Stimulated activated naive CD8-positive, alpha-beta T cell treated with anti-CD3 and anti-CD28 coated beads, Interleukin-15, amount 100 ng/mL, for 72 hours (primary cell): Measurements from ENCODE around the gene OSTM1.

Experiments used
- ATAC-seq: fragments of 150-1000 bp; cut with Tn5 transposase; 2 replicates; pipeline ENCODE4 v1.10.0; 2021; ENCODE audit warnings: mild to moderate bottlenecking, moderate library complexity
- DNase-seq, 2 donors: peaks; one replicate each; pipeline ENCODE4 v3.0.0; 2021 to 2022
- H3K27ac Mint-ChIP-seq, 2 donors: one replicate each; pipeline ENCODE4 v1.8.0; 2022; ENCODE audit warnings: mild to moderate bottlenecking in 2 of 2, mixed read lengths in 2 of 2, moderate library complexity in 2 of 2
- H3K27me3 Mint-ChIP-seq: one replicate; pipeline ENCODE4 v1.8.0; 2022; ENCODE audit warnings: mixed read lengths
- H3K4me1 Mint-ChIP-seq: one replicate; pipeline ENCODE4 v1.8.0; 2022; ENCODE audit warnings: mild to moderate bottlenecking, mixed read lengths
- H3K4me3 Mint-ChIP-seq, 2 donors: one replicate each; pipeline ENCODE4 v1.8.0; 2022; ENCODE audit warnings: mild to moderate bottlenecking in 2 of 2, mixed read lengths in 2 of 2, moderate library complexity in 1 of 2
- H3K9me3 Mint-ChIP-seq, 2 donors: one replicate each; pipeline ENCODE4 v1.8.0; 2022; ENCODE audit warnings: mixed read lengths in 2 of 2

The OSTM1 gene, protein sequence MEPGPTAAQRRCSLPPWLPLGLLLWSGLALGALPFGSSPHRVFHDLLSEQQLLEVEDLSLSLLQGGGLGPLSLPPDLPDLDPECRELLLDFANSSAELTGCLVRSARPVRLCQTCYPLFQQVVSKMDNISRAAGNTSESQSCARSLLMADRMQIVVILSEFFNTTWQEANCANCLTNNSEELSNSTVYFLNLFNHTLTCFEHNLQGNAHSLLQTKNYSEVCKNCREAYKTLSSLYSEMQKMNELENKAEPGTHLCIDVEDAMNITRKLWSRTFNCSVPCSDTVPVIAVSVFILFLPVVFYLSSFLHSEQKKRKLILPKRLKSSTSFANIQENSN

DNA sequence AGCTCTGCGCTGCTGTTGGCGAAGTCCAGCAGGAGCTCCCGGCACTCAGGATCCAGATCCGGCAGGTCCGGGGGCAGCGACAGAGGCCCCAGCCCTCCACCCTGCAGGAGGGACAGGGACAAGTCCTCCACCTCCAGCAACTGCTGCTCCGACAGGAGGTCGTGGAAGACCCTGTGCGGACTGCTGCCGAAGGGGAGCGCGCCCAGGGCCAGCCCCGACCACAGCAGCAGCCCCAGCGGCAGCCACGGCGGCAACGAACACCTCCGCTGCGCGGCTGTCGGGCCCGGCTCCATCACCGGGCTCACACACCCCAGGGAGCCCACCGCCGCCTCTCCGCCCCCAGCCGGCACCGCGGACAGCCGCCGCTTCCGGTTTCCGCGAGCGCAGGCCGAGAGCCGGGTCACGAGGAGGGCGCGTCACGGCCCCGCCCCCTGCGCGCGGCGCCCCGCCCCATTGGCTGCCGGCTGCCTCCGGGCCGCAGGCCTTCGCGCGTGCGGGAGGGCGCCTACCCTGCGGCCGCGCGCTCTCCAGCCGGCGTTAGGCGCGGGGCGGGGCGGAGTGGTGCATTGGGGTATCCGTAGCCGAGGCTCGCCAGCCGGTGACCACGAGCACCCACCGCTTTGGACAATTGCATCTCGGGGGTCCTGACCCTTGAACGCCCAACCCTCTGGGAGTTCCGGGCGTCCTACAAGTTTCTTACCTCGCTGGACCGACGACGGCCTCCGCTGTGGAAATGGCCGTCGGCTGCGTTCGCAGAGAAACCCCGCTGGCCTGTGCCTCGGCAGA is at the start of gene OSTM1:
Gene OSTM1 (minus strand): TSS at position 383 of the 786 bp plus-strand sequence. CDS start 90 bp downstream, at position 293.
- ATAC-seq = peak; percentile 98
- H3K9me3 Mint-ChIP-seq = no peaks in the 10 kb centered on the region
- H3K27me3 Mint-ChIP-seq = peaks cover 15% of the 10 kb centered on the region
- DNase-seq = peak; percentile 92 to 96
- peak within 1 kb of the TSS; percentile 88 to 89 for H3K27ac Mint-ChIP-seq
- peak within 1 kb of the TSS; percentile 86 to 91 for H3K4me3 Mint-ChIP-seq
- peaks cover 27% of the 10 kb centered on the region for H3K4me1 Mint-ChIP-seq

DNA sequence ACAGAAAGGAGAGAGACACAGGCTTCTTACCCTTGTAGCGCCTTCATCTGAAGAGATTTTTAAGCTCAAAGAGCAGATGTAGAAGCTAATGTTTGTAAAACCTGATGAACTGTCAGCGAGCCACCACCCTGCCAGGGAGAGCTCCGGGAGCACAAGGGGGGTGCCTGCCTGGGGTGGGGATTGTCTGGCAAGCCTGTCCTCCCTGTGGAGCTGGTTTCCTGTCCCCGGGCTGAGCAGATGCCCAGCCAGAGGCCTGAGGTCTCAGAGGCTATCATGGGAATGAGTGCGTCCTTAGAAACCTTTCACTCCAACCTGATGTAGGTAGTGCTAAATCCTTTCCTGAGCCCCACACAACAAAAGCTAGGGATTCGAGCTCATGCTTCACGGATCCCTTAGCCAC is 49.4 kb upstream of the OSTM1 start:
- Mint-ChIP-seq H3K4me1 (peaks cover 27% of the 10 kb centered on the region), H3K9me3 (no peaks in the 10 kb centered on the region), H3K27ac (no peak overlapping the region), H3K27me3 (peaks cover 95% of the 10 kb centered on the region), H3K4me3 (no peak overlapping the region)
- ATAC-seq = no peak
- no peak for DNase-seq

DNA sequence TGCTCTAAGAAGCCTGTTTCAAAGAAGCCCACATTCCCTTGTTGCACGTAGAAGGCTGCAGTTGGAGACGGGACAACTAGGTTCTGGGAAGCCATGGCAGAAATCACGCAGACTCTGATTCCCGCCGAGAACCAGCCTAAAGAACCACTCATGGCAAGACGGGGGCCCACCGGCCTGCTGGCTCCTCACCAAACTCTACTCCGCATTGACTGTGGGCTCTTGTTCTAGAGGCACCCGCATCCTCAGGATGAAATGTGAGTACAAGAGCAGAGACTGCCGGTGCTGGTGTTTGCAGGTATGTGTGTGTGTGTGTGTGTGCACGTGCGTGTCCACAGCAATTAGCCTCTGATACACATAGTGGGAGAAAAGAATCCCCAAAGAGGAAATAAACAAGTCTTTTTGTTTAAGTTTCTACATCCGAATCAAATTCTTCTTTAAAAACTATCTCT is 49.0 kb upstream of the OSTM1 start:
- no peak for DNase-seq
- Mint-ChIP-seq H3K4me1 (peaks cover 31% of the 10 kb centered on the region), H3K27ac (no peak overlapping the region), H3K4me3 (no peak overlapping the region), H3K9me3 (no peaks in the 10 kb centered on the region), H3K27me3 (peaks cover 95% of the 10 kb centered on the region)
- no peak for ATAC-seq

DNA sequence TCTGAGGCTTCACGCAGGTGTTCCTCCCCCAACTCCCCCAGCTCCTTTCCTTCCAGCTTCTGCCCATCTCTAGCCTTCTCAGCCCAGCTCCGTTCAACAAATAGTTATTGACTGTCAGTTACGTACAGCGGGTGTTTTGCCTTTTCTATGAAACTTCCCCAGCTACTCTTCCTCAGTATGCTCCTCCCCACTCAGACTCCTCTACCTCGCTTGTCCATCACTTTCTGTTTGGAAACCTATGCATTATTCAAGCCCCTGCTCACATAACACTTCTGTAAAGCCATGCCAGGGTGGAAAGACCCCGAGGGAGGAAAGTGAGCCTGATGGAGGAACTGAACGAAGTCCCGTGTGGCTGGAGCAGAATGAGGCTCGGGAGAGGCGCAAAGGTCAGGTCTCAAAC is 47.1 kb upstream of the OSTM1 start:
- peaks cover 42% of the 10 kb centered on the region for H3K4me1 Mint-ChIP-seq
- DNase-seq (no peak), ATAC-seq (no peak)
- no peak overlapping the region for H3K4me3 Mint-ChIP-seq
- H3K27me3 Mint-ChIP-seq = peaks cover 95% of the 10 kb centered on the region
- no peak overlapping the region for H3K27ac Mint-ChIP-seq
- no peaks in the 10 kb centered on the region for H3K9me3 Mint-ChIP-seq

DNA sequence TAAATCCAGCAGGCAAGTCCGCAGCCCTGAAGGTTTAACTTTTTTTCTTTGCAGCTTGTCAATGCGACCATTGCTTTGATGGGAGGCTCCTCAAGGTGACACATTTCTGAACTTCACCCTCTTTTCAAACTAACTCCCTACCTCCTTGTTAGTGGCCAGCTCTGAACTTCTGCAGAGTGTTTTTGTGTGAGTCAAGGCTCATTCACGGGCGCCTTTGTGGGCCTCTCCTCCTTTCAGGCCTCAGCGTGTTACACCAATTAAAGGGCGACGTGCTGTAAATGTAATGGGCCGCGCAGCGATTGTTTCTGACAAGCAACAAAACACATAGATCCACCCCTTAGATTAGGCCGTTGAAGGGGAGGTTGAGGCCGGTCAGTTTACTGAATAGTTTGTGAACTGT is 45.8 kb upstream of the OSTM1 start:
- no peak for ATAC-seq
- Mint-ChIP-seq H3K4me1 (peaks cover 55% of the 10 kb centered on the region), H3K27ac (no peak overlapping the region), H3K27me3 (peaks cover 95% of the 10 kb centered on the region), H3K9me3 (no peaks in the 10 kb centered on the region), H3K4me3 (no peak overlapping the region)
- DNase-seq = no peak

DNA sequence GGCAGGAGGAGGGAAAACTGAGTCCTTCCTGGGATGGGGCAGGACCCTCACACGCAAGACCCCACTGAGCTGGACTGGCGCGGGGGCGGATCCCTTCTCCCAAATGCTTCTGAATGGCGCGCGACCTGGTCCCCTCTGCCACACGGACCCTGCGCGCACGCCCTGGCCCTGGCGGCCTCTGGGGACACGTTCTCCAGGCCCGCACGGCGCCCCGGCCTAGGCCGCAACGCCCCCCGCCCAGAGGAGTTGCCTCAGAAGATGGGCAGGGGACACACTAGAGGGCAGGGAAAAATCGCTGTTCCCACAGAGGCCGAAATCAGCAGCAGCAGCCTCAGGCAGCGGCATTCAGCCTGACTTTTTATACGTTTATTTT is 45.2 kb upstream of the OSTM1 start:
- DNase-seq (no peak), ATAC-seq (no peak)
- peaks cover 61% of the 10 kb centered on the region for H3K4me1 Mint-ChIP-seq
- H3K27ac Mint-ChIP-seq = no peak overlapping the region
- no peaks in the 10 kb centered on the region for H3K9me3 Mint-ChIP-seq
- peaks cover 95% of the 10 kb centered on the region for H3K27me3 Mint-ChIP-seq
- peak overlapping the region; percentile 86 to 93 for H3K4me3 Mint-ChIP-seq

DNA sequence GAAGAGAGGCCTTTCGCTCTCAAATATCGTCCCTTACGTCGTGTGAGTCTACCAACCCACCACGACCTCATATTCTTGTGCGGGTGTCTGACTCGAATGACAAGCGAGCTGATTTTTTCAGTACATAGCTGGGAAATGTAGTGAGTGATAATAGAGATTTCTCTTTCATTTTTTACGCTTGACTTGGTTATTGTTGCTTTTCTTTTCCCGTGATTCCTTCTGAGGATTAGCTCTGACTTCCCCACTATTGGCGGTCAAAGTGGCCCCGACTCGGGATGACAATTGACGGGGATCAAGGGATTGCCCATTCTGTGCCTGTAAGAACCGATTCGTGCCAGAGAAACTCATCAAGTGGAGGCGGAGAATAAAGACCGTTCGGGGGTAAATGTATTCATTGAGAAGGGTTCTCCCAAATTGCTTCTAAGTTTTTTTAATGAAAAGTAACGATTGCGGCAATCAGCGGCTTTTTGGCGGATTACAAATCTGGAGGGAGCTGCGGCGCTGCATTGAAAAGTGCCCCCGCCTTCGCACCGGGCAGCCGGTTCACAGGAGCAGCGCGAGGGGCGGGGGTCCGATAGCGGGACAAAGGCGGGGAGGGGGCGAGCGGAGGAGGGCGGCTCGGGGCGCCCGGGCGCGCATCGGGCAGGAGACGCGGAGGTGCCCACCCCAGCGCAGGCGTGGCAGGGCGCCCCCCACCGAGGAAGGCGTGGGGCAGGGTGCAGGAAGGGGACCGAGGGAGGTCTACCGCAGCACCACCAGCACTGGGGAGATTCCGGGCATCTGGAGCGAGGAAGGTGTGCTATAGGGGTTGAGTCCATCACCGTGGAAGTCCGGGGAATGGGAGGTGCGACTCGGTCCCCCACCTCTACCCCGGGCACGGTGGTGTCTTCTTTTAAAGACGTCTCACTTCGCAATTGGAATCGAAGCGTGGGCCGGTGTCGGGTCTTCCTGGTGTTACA is 44.5 kb upstream of the OSTM1 start:
- peaks cover 95% of the 10 kb centered on the region for H3K27me3 Mint-ChIP-seq
- H3K4me1 Mint-ChIP-seq = peaks cover 67% of the 10 kb centered on the region
- ATAC-seq (no peak), DNase-seq (peak in 1 of 2 donors; percentile 14)
- peak overlapping the region; percentile 86 to 93 for H3K4me3 Mint-ChIP-seq
- no peak overlapping the region for H3K27ac Mint-ChIP-seq
- no peaks in the 10 kb centered on the region for H3K9me3 Mint-ChIP-seq

DNA sequence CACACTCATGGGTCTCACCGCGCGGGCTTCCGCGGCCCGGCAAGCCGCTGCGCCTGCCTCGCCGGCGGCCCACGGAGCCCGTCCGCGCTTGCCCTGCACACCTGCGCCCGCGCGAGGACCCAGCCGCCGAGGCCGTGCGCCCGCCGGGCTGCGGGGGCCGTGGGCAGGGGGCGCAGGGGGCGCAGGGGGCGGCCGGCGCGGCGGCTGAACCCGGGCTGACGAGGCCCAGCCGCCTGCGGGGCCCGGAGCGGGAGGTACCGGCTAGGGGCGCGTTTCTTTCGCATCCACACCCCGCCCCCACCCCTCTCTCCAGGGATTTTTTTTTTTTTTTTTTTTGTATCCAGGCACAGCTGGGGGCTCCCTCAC is 43.8 kb upstream of the OSTM1 start:
- Mint-ChIP-seq H3K9me3 (no peaks in the 10 kb centered on the region), H3K27me3 (peaks cover 95% of the 10 kb centered on the region), H3K4me3 (peak overlapping the region; percentile 86 to 95), H3K4me1 (peaks cover 69% of the 10 kb centered on the region), H3K27ac (no peak overlapping the region)
- DNase-seq (no peak), ATAC-seq (no peak)

DNA sequence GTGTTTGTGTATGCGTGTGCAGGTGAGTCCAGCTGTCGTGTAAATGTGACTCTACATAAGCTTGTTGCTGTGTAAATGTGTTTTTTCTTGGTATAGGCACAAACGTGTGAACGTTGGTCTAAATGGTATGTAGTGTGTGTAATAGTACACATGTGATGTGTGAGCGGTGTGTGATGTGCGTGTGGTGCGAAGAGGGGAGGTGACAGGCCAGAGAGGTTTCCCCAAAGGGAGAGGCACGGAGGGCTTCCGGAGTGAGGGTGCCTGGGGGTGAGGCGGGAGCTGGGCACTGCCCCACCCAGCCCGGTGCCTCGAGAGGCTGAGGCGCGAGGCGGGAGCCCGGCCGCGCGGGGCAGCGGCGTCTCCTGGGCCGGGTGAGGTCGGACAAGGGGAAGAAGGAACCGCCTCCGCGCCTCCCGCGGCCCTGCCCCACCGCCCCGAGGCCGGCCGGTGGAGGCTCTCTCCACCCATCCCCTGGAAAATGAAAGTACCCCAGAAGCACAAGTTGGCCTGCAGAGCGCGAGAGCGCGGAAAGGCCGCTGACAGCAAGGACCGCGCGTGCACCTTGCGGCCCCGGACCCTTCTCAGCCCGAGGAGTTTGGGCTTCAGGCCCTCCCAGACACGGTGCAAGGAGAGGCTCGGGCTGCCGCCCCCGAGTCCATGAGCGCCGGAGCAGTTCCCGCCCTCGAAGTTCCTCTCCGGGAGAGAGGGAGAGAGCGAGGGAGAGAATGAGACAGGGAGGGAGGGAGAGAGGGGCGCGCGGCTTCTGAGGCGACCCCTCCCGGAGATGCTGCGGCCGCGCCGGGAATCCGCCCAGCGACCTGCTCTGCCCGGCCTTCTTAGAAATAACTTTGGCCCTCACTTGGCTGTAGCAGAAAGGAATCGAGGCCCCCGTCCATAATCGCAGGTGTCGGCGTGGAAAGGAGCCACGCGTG is 43.2 kb upstream of the OSTM1 start:
- Mint-ChIP-seq H3K4me1 (peaks cover 69% of the 10 kb centered on the region), H3K27ac (peak overlapping the region in 1 of 2 donors; percentile 81), H3K9me3 (no peaks in the 10 kb centered on the region), H3K27me3 (peaks cover 95% of the 10 kb centered on the region), H3K4me3 (peak overlapping the region; percentile 79 to 95)
- ATAC-seq (peak; percentile 62), DNase-seq (peak; percentile 41 to 44)

DNA sequence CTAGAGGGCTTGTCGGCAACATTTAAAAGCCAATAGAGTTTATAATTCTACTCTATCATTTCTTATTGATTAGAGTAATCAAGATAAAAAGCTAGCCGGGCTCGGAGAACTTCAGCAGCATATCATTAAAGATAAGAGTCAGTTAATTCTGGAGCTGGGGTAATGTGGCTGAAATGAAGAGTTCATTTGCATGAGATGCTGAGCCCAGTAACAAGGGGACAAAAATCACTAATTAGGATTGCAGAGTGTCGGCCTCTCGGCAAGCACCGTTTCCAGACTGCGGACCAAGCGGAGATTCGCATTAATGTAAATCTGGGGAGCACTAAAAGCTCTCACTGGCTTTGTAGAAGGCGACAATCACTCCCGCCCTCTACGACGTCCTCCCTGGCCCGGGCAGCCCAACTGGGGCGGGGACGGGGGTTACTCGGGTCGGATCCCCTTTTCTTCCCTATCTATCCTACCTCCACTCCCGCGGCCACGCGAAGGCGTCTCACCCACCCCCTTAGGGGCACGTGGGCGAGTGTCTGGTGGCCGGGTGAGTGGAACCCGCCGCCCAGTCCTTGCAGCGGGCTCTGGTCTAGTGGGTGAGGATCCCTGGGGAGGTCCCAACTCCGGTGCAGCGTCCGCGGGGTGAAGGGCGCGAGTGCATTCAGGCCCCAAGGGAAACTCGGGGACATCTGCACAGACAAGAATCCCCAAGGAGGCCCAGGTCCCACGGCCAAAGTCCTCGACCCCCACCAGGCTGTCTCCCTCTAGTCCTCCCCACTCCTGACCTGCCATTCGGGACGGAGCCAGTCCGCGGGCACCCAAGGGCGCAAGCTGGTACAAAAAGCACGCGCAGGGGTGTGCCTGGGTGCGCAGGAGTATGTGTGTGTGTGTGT is 42.2 kb upstream of the OSTM1 start:
- Mint-ChIP-seq H3K9me3 (no peaks in the 10 kb centered on the region), H3K4me1 (peaks cover 68% of the 10 kb centered on the region), H3K4me3 (peak overlapping the region; percentile 79 to 95), H3K27ac (peak overlapping the region in 1 of 2 donors; percentile 81), H3K27me3 (peaks cover 95% of the 10 kb centered on the region)
- ATAC-seq (no peak), DNase-seq (peak in 1 of 2 donors; percentile 17)

DNA sequence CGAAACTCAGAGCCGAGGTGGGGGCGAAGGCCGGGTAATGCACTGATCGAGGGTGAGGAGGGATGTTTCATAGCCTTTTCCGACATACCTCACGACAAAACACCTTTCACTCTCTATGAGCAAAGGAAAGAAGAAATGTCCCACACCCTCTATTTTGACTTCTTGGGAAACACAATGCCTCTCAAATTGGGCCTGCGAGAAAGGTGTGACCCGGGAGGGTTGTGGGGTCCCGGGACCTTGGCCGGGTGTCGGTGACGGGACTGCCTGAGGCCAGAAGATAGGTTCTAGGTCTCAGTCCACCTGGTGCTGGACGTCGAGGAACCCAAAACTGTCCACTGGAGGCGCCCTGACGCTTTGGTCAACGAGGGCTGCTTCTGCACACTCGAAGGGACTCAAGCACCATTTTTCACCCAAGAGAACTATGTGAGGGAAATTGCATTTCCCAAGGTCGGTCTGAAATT is 41.1 kb upstream of the OSTM1 start:
- peak; percentile 17 to 33 for DNase-seq
- ATAC-seq = no peak
- Mint-ChIP-seq H3K27me3 (peaks cover 94% of the 10 kb centered on the region), H3K9me3 (no peaks in the 10 kb centered on the region), H3K4me1 (peaks cover 63% of the 10 kb centered on the region), H3K4me3 (peak overlapping the region; percentile 87), H3K27ac (peak overlapping the region in 1 of 2 donors; percentile 35)

DNA sequence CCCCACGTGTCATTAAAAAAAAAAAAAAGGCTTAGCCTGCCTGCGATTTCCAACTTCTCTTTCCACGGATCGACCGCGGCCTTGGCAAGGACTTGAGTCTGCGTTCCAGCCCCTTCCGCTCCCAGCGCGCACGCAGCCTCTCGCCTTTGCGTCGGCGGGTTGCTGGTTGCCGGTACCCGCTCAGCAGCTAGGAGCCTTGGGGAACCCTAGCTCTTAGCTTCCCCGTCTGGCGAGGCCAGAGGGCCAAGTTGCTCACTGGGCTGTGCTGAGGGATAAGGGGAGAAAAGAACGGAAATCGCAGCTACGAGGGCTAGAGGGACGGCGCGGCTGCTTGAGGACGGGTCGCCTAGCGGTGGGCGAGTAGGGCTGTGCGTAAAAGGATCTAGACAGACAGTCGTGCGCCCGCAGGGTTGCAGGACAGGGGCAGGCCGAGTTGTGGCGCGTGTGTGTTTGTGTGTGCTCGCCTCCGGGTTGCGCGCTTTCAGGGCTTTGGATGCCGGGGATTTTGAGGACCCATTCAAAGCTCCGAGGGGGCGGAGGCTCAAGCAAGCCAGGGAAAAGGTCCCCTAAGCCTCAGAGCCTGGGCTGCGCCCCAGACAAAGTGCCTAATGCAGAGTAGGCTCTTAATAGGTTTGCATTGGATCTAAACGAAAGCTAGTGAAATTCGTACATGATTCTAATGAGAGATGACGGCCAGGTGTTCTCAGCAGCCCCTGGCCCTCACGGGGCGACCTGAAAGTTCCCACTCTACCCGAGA is 40.5 kb upstream of the OSTM1 start:
- H3K27ac Mint-ChIP-seq = peak overlapping the region in 1 of 2 donors; percentile 36
- H3K9me3 Mint-ChIP-seq = no peaks in the 10 kb centered on the region
- DNase-seq (peak; percentile 43 to 52), ATAC-seq (peak; percentile 31)
- peak overlapping the region; percentile 87 for H3K4me3 Mint-ChIP-seq
- peaks cover 94% of the 10 kb centered on the region for H3K27me3 Mint-ChIP-seq
- H3K4me1 Mint-ChIP-seq = peaks cover 58% of the 10 kb centered on the region
